ENCODE data around the gene TSN. TPM values are rescaled to one million over a fixed set of nuclear protein-coding genes. Genes with fewer than 3 reads are reported as not detected.
A peak's percentile ranks its signal among the peaks of the same experiment; 100 is the strongest.

Gene TSN
- total and polyA plus RNA-seq, 2 experiments from 2014 or later = 62.5 to 94.8 TPM

DNA sequence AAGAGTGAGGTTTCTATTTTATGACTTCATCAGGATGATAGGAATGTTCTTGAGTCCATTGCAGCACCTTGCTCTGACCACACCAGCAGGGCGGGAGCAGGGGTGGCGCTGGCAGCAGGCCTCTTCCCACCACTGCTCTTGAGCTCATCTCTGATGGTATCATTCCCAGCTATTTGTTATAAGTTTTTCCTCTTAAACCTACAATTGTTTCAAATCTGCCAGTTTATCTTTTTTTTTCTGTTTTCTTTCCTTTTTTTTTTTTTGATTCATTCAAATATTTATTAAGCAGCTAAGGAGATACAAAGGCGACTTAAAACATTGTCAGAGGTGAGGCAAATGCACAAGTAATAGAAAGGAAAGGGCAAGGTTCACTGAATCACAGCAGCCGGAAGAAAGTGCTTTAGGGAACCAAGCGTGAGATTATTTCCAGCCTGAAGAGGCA lies 47.5 kb upstream of the TSN start:
- Mint-ChIP-seq H3K27me3 (ENCODE audit: insufficient read depth, low read depth, poor library complexity) (no peaks in the 10 kb centered on the region), H3K4me3 (no peak overlapping the region), H3K9me3 (no peaks in the 10 kb centered on the region), H3K36me3 (ENCODE audit: low read depth) (no peaks in the 10 kb centered on the region), H3K4me1 (peaks cover 24% of the 10 kb centered on the region), H3K27ac (no peak overlapping the region)
- H4K20me1 ChIP-seq (replicated peaks; ENCODE audit: insufficient read depth) = no peaks in the 10 kb centered on the region
- no peak overlapping the region for H3K4me2 ChIP-seq
- no peaks in the 10 kb centered on the region; the same call in 1 of the 2 replicates for H3K36me3 ChIP-seq (ENCODE audit: insufficient read depth)
- no peaks in the 10 kb centered on the region for H3K27me3 ChIP-seq (ENCODE audit: insufficient read depth)
- no peak overlapping the region for H3K4me3 ChIP-seq
- no peaks in the 10 kb centered on the region for H3F3A ChIP-seq (replicated peaks; ENCODE audit: low read depth)
- H3K9me2 ChIP-seq (ENCODE audit: insufficient read depth) = no peaks in the 10 kb centered on the region
- ATAC-seq (peak; percentile 68), DNase-seq (ENCODE audit: low spot score) (no peak)
- no peaks in the 10 kb centered on the region; the same call in 1 of the 2 replicates for H3K4me1 ChIP-seq (ENCODE audit: insufficient read depth)
- TF ChIP-seq ZNF331 (CRISPR knock-in tag; IDR thresholded peaks at IDR 0.05; ENCODE audit: low read depth) = no peak
- TF ChIP-seq CTCF (conservative IDR thresholded peaks at IDR 0.05; ENCODE audit: low read depth in 2 of 2) = no peak
- TF ChIP-seq ZNF114 (CRISPR knock-in tag; IDR thresholded peaks at IDR 0.05) = no peak
- no peak for TF ChIP-seq EZH2 (IDR thresholded peaks at IDR 0.05; ENCODE audit: low read depth, unreplicated experiment)
- no peak for TF ChIP-seq EZH2phosphoT487 (IDR thresholded peaks at IDR 0.05; ENCODE audit: unreplicated experiment)
- no peak for TF ChIP-seq ZNF462 (CRISPR knock-in tag; IDR thresholded peaks at IDR 0.05)
- TF ChIP-seq ETS1 (IDR thresholded peaks at IDR 0.05) = no peak
- TF ChIP-seq STAT1 (IDR thresholded peaks at IDR 0.05; ENCODE audit: unreplicated experiment) = no peak
- TF ChIP-seq CREB1 (CRISPR knock-in tag; IDR thresholded peaks at IDR 0.05; ENCODE audit: low read depth) = no peak
- no peaks in the 10 kb centered on the region for H3K79me2 ChIP-seq (replicated peaks; ENCODE audit: insufficient read depth)
- H3K27ac ChIP-seq (ENCODE audit: low read depth) = no peak overlapping the region
- H2AFZ ChIP-seq = no peak overlapping the region

Measured in GM23338 (cell line).